ENCODE data around the gene HOXA9.

HOXA9 gene

DNA sequence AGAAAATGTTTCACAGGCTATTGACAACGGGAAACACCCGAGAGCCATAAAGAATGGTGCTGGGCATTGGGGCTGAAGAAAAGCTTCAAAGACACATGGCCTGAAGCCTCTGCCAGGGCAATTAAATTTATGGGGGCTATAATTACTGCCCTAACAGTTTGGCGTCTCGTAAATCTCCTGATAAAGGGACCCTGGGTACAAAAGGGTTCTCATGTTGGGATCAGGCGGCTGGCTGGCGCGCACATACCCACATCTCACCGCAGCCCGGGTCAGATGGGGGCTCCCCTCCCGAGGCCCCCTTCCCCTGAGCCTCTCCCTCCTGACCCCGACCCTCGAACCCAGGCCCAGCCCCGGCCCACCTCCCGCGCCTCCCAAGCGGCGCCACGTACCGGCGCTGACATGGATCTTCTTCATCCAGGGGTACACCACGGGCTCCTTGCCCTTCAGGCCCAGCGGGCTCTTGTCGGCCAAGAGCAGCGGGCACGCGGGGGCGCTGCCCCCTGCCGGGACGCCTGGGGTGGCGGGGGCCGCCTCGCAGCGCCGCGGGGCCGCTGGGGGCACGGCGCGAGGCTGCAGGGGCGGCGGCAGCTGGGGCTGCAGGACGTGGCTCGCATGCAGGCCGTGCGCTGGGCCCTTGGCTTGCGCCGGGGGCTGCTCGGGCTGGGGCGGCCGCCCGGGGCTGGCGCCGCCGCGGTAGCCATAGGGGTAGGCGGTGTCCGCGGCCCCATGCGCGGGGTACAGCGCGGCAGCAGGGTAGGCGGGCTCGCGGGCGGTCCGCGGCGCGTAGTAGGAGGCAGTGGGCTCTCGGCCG is 35.4 kb downstream of the HOXA9 start:
- TF ChIP-seq, protein P1, sequence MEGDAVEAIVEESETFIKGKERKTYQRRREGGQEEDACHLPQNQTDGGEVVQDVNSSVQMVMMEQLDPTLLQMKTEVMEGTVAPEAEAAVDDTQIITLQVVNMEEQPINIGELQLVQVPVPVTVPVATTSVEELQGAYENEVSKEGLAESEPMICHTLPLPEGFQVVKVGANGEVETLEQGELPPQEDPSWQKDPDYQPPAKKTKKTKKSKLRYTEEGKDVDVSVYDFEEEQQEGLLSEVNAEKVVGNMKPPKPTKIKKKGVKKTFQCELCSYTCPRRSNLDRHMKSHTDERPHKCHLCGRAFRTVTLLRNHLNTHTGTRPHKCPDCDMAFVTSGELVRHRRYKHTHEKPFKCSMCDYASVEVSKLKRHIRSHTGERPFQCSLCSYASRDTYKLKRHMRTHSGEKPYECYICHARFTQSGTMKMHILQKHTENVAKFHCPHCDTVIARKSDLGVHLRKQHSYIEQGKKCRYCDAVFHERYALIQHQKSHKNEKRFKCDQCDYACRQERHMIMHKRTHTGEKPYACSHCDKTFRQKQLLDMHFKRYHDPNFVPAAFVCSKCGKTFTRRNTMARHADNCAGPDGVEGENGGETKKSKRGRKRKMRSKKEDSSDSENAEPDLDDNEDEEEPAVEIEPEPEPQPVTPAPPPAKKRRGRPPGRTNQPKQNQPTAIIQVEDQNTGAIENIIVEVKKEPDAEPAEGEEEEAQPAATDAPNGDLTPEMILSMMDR (IDR thresholded peaks at IDR 0.05) = no peak

DNA sequence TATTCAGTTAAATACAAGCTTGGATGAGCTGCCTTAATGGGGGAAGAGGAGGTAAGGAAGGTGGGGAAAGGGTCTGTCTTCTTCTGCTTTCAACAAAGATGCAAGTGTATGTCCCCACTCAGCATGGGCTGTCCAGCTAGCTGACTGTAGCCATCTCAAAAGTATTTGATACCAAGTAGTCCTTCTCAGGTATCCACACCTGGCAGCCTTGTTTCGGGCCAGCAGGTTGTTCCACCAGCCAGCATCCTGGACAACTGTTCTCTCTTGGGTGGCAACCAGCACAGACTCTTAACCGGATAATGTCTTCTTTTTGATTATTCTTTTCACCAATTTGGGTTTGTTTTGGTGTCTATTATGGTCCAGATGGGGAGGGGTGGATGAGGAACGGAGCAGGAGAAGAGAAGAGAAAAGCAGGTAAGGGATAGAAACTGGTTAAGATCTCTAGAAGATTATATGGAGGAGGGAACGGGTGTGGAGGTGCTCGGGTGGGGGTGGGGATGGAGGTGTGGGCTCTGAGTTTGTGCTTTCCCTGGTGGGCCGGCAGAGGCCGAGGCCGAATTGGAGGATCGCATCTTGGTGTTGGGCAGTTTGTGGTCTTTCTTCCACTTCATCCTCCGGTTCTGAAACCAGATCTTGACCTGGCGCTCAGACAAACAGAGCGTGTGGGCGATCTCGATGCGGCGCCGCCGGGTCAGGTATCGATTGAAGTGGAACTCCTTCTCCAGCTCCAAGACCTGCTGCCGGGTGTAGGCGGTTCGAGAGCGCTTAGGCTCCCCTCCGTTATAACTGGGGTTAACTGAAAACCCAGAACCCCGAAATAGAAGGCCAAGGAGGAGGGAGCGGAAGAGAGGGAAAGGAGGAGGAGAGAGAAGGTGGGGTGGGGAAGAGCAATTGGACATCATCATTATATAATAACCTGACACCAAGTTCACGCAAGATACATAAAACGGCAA is 36.3 kb downstream of the HOXA9 start:
- TF ChIP-seq, protein P1 (IDR thresholded peaks at IDR 0.05) = no peak

DNA sequence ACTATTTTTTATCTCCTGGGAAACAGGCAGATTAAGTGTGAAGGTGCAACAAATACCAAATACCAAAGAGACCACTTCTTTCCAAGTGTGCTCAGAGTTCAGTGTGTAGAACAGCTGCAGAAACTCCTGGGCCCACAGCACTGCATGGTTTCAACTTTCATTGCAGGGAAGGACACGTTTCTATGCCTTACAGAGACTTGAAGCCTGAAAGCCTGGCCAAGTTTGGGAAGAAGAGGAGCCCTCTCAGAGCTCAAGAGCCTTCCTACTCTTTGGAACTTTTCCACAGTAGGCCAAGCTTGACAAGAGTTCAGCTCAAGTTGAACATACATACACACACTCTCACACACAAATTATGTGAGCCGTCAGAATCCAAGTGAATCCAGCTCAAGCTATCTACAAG is 37.3 kb downstream of the HOXA9 start:
- TF ChIP-seq, protein P1 (IDR thresholded peaks at IDR 0.05) = no peak

DNA sequence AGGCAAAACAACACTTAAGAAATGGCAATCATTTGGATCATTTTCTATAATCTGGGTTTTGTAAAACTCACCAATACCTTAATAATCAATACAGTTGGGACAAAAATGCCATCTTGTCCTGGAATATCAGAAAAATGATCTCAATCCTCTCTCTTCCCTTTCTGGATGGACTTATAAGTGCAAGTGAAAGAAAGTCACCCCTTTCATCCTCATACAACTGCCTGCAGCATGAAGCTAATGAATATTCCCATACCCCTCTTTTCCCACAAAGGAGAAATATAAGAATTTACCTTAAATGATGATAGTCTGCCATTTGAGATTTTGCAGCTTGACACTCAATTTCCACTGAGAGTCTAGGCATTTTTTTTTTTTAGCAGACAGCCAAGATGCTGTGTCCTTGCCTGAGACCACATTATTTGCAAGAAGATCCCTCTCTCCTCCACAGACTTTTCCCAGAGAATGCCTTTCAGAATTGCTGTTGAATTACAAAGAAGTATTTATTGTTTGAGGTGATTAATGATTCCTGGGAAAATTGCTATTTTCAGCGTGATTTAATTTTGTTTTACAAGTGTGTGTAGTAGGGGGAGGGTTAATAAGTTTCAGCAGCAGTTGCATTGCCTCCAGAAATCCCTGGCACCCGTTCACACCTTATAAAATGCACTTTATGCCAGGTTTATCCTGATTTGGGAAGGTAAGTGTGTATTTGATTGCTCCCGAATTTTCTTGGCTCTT is 38.6 kb downstream of the HOXA9 start:
- TF ChIP-seq, protein P1 (IDR thresholded peaks at IDR 0.05) = no peak

DNA sequence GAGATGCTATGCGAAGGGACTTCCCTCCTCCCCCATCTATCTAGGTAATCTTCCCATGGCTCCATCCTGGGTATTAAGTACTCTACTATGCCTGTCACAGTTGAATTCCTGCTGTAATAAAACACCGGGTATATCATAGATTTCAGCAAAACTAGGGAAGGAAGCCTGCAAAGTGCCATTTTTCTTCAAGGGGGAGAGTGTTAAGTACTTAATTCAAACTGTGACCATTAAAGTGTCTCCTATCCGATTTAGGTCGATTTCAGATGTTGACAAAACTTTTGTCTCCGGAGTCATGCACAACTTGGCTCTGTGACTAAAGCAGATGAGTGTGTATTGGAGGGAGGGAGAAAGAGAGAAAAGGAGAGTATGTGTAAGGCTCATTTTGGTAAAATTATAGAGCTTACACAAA is 39.3 kb downstream of the HOXA9 start:
- TF ChIP-seq, protein P1 (IDR thresholded peaks at IDR 0.05) = no peak

DNA sequence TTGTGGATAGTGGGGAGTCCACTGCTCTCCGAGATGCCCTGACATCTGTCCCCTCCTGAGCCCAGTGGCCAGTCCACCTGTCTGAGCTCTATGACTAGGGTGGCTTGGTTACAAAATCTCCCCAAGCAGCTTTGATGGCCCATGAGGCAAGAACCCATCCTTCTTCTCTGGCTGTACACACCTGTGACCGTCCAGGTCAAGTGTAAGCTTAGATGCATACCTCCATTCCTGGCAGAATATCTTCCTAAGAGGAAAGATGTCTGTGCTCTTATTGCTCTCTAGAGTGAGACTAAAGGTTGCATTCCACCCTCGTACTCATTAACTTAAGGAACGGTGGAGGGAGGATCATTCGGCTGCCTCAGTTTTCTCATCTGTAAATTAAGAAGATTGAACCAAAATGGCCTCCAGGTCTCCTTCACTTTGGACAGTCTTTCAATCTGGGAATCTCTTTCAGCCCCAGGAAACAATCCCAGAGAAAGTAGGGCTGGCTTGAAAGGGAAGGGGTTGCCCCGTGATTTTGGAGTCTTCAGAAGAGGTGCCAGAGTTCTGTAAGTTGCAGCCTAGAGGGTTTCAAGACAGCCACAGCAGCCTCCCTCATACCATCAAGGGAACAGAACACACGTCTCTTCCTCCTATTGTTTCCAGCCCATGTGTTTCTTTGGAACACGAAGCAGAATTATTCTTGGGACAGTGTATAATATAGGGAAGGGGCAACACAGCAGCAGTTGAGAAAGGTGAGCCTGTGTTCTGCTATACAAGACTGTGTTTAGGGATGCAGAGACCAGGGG is 40.2 kb downstream of the HOXA9 start:
- TF ChIP-seq, protein P1 (IDR thresholded peaks at IDR 0.05) = no peak
